HEK293T (cell line): ENCODE measurements around the gene CLINT1.

Experiments used
- ARNT ChIP-seq: fragments of 450-650 bp; IDR thresholded peaks from 2 replicates; pipeline ENCODE4 v1.6.1; 2017; ENCODE audit warnings: mild to moderate bottlenecking
- BHLHE40 ChIP-seq: fragments of 450-650 bp; IDR thresholded peaks from 2 replicates; pipeline ENCODE4 v1.6.1; 2016; ENCODE audit warnings: mild to moderate bottlenecking, moderate library complexity, borderline replicate concordance
- FOXA1 ChIP-seq: fragments of 450-650 bp; IDR thresholded peaks from 2 replicates; pipeline ENCODE4 v1.6.1; 2016; ENCODE audit warnings: mild to moderate bottlenecking
- FOXM1 ChIP-seq: fragments of 450-650 bp; IDR thresholded peaks from 2 replicates; pipeline ENCODE4 v1.6.1; 2017; ENCODE audit warnings: mild to moderate bottlenecking, borderline replicate concordance
- HDGF ChIP-seq: fragments of 450-650 bp; IDR thresholded peaks from 2 replicates; pipeline ENCODE4 v1.6.1; 2017; ENCODE audit warnings: antibody characterized with exemption, borderline replicate concordance
- L3MBTL2 ChIP-seq: fragments of 450-650 bp; conservative IDR thresholded peaks from 2 replicates; pipeline ENCODE4 v1.6.1; 2016; ENCODE audit warnings: mild to moderate bottlenecking
- ZNF384 ChIP-seq: fragments of 450-650 bp; IDR thresholded peaks from 2 replicates; pipeline ENCODE4 v1.6.1; 2016

GRCh38 chr5:157766902-157767301, 92.0 kb downstream of the CLINT1 start:
- TF ChIP-seq BHLHE40 (no peak), FOXA1 (no peak), ZNF384 (no peak), FOXM1 (no peak), L3MBTL2 (no peak), HDGF (no peak), ARNT (no peak)
